ENCODE data around the gene AIRE. TPM values are rescaled to one million over a fixed set of nuclear protein-coding genes. Genes with fewer than 3 reads are reported as not detected.

Gene AIRE
- total RNA-seq, 2 donors from 2014 or later, result not detected

DNA sequence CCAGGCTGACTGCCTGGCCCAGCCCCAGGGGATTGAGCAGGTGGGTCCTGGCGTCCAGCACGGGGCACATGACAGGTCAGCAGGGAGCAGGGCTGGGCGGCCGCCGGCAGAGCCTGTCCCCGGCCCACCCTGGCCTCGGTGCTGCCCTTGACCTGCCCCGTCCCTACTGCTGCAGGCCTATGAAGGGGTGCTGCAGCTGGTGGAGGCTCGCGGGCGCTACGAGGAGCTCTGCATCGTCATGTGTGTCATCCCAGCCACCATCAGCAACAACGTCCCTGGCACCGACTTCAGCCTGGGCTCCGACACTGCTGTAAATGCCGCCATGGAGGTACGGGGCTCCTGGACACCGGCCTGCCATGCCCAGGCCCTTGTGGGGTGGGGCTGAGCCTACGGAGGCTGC lies 37.9 kb downstream of the AIRE start:
- no peak for DNase-seq (ENCODE audit: low spot score)
- Histone ChIP-seq H3K36me3 (peaks cover 8 to 14% of the 10 kb centered on the region in 2 donors), H3K4me3 (no peak overlapping the region), H3K4me1 (replicated peaks) (no peaks in the 10 kb centered on the region), H3K27ac (no peak overlapping the region), H3K27me3 (replicated peaks; ENCODE audit: insufficient read depth) (no peaks in the 10 kb centered on the region), H3K9me3 (no peaks in the 10 kb centered on the region)
- 88% methylated on average over 20 of the region's 20 CpGs for WGBS
- no peak for TF ChIP-seq POLR2A (IDR thresholded peaks at IDR 0.05)
- no peak for TF ChIP-seq POLR2AphosphoS5 (IDR thresholded peaks at IDR 0.05)
- TF ChIP-seq, protein P1, sequence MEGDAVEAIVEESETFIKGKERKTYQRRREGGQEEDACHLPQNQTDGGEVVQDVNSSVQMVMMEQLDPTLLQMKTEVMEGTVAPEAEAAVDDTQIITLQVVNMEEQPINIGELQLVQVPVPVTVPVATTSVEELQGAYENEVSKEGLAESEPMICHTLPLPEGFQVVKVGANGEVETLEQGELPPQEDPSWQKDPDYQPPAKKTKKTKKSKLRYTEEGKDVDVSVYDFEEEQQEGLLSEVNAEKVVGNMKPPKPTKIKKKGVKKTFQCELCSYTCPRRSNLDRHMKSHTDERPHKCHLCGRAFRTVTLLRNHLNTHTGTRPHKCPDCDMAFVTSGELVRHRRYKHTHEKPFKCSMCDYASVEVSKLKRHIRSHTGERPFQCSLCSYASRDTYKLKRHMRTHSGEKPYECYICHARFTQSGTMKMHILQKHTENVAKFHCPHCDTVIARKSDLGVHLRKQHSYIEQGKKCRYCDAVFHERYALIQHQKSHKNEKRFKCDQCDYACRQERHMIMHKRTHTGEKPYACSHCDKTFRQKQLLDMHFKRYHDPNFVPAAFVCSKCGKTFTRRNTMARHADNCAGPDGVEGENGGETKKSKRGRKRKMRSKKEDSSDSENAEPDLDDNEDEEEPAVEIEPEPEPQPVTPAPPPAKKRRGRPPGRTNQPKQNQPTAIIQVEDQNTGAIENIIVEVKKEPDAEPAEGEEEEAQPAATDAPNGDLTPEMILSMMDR (IDR thresholded peaks at IDR 0.05), result no peak
- intact Hi-C loops (cut with DNase I), result no loop called here

DNA sequence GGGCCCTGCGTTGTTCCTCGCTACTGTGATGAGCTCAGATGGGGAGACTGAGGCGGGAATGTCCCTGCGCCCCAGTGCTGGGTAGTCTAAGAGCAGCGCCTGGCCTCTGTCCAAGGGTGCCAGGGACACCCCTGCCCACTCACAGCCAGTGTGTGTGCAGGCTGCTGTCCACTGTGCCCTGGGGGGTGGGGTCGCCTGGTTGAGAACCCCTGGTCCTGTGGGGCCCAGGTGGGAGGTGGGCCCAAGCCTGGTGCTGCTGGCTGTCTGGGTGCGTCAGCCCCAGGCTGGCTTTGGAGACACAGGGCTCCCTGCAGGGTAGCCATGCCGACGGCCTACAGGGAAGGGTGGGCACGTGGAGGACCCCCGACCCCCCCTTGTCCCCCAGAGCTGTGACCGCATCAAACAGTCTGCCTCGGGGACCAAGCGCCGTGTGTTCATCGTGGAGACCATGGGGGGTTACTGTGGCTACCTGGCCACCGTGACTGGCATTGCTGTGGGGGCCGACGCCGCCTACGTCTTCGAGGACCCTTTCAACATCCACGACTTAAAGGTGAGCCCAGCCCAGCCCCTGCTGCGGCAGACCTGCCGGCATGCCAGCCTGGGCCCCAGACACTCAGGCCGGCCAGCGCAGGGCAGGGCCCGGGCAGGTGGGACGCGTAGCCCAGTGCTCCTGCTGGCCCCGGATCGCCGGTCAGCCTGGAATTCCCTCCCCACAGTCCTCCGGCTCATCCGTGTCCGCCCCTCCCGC lies 38.6 kb downstream of the AIRE start:
- intact Hi-C loops (cut with DNase I), result no loop called here
- Histone ChIP-seq H3K27me3 (replicated peaks; ENCODE audit: insufficient read depth) (no peaks in the 10 kb centered on the region), H3K4me3 (no peak overlapping the region), H3K36me3 (peaks cover 8 to 13% of the 10 kb centered on the region in 2 donors), H3K9me3 (no peaks in the 10 kb centered on the region), H3K4me1 (replicated peaks) (no peaks in the 10 kb centered on the region), H3K27ac (no peak overlapping the region)
- WGBS, result 94% methylated on average over 37 of the region's 37 CpGs
- DNase-seq (ENCODE audit: low spot score), result no peak
- no peak for TF ChIP-seq POLR2AphosphoS5 (IDR thresholded peaks at IDR 0.05)
- TF ChIP-seq, protein P1 (IDR thresholded peaks at IDR 0.05), result no peak
- TF ChIP-seq POLR2A (IDR thresholded peaks at IDR 0.05), result no peak

DNA sequence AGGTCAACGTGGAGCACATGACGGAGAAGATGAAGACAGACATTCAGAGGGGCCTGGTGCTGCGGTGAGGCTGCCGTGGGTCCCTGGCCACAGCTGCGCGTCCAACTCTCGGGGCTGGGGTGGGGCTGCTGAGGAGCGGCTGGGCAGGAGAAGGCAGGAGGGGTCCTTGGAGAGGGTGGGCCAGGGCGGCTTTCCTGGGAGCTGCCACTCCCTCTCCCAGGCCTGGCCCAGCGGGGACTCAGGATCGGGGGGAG lies 39.1 kb downstream of the AIRE start:
- no peak for DNase-seq (ENCODE audit: low spot score)
- no peaks in the 10 kb centered on the region for H3K9me3 ChIP-seq
- WGBS, result 95% methylated on average over 10 of the region's 11 CpGs
- H3K4me3 ChIP-seq, result no peak overlapping the region
- TF ChIP-seq POLR2AphosphoS5 (IDR thresholded peaks at IDR 0.05) (no peak), POLR2A (IDR thresholded peaks at IDR 0.05) (no peak)
- TF ChIP-seq, protein P1 (IDR thresholded peaks at IDR 0.05), result no peak
- no peak overlapping the region for H3K27ac ChIP-seq
- no peaks in the 10 kb centered on the region for H3K27me3 ChIP-seq (replicated peaks; ENCODE audit: insufficient read depth)
- H3K4me1 ChIP-seq (replicated peaks), result no peaks in the 10 kb centered on the region
- intact Hi-C loops (cut with DNase I), result no loop called here
- peaks cover 8% of the 10 kb centered on the region in 2 donors for H3K36me3 ChIP-seq

DNA sequence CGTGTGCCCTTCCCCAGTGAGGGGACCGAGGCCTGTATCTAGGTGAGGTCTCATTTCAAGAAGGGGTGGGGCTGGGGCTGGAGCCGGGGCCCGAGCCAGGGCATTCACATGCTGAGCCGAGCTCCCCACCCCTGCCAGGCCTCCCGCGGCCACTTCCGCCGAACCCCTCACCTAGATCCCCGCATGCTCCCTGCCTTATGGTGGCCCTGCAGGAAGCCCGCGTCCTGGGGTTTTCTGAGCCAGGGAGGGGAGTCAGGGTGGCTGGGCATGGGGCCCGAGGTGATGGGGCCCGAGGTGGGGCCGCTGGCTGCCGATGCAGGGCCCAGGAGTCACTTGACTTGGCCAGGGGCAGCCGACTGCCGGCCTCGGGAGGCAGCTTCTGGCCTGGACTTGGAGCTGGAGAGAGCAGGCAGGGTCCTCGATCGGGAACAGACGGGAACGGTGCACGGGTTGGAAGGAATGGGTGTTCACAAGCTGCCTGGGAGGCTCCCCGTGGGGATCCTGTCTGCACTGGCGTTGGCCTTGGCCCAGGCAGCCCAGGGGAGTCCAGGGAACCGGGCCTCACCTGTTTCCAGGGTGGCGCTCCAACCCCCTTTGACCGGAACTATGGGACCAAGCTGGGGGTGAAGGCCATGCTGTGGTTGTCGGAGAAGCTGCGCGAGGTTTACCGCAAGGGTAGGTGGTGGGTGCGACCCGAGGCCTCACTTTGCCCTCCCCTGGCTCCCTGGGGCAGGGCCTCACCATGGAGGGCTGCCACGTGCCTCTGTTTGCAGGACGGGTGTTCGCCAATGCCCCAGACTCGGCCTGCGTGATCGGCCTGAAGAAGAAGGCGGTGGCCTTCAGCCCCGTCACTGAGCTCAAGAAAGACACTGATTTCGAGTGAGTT lies 40.0 kb downstream of the AIRE start:
- intact Hi-C loops (cut with DNase I), result no loop called here
- WGBS, result 83% methylated on average over 41 of the region's 44 CpGs
- H3K27ac ChIP-seq, result no peak overlapping the region
- DNase-seq (ENCODE audit: low spot score), result no peak
- H3K4me1 ChIP-seq (replicated peaks), result no peaks in the 10 kb centered on the region
- H3K9me3 ChIP-seq, result no peaks in the 10 kb centered on the region
- TF ChIP-seq POLR2AphosphoS5 (IDR thresholded peaks at IDR 0.05) (no peak), POLR2A (IDR thresholded peaks at IDR 0.05) (no peak)
- TF ChIP-seq, protein P1 (IDR thresholded peaks at IDR 0.05), result no peak
- peaks cover 3 to 5% of the 10 kb centered on the region in 2 donors for H3K36me3 ChIP-seq
- H3K4me3 ChIP-seq, result no peak overlapping the region
- no peaks in the 10 kb centered on the region for H3K27me3 ChIP-seq (replicated peaks; ENCODE audit: insufficient read depth)
